ENCODE measurements around the gene NFIB.

NFIB gene

DNA sequence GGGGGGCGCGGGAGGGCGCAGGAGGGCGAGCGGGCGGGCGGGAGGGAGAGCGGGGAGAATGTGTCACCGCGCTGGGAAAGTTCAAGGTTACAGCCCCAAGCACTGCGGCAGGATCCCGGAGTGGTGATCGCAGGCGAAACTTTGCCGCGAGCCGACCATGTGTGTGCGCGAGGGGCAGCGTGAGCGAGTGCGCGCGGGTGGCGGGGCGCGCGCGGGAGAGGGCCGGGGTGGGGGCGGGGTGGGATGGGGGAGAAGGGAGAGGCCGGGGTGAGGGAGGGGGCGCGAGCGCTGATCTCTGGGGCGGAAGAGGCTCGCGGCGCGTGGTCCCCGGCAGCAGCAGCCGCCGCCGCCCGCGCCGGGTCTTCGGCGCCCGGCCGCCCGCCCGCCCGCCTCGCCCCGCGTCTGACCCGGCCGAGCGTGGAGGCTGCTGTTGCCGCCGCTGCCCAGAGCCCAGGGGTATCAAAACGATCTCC lies at the start of gene NFIB:
TSS of gene NFIB (minus strand) at position 191 of the 473 bp plus-strand sequence. CDS start 630 bp downstream, outside the sequence.
- DNase-seq, result peak; percentile 24

DNA sequence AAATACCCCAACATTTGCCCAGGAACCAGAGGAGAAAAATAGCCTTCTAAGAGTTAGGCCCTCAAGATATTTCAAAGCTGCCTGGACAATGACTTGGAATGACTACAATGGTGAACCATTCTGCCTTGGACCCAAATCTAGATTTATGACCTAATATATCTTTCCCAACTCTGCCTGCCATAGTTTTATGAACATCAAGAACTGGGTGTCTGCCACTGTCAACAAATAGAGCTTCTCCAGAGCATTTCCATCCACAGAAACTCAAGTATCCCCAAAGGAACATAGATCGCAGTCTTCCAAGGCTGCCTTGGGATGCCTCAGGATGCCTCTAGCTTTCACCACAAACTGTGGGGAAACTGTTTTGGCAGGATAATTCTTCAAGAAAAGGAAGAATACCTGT lies 48.2 kb upstream of the NFIB start:
- DNase-seq, result no peak

DNA sequence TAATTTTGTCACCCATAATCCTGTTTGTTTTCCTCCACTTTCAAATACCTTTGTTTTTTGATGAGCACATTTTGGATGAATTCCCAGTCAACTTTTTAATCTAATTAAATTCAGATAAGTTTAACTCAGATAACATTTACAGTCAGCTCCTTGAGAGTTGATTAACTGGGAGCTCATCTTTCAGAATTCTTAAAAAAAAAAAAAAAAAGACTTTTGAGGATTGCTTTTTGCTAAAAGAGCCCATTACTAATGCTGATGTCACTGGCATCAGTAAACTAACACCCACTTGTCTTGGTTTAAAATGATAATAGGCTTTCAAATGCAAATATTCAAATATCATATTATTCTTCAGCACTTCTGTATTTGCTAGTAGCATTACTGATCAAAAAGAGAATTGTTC lies 47.1 kb upstream of the NFIB start:
- no peak for DNase-seq

DNA sequence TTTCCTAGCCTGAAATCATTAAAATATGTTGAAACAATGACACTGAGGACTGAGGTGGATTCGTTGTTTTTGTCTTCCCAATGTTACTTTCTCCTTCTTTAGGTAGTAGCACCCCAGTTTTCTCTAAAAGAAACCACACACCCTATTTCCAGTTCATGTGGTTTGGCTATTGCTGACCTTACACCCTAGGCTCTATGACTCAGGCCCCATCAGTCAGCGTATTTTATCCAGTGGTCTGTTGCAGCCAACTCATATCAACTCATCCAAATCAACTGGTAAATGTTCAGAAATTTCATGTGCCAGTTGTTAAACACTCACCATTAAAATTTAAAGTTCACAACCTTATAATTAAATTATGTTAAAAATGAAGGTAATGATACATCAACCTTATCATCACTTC lies 44.6 kb upstream of the NFIB start:
- no peak for DNase-seq

DNA sequence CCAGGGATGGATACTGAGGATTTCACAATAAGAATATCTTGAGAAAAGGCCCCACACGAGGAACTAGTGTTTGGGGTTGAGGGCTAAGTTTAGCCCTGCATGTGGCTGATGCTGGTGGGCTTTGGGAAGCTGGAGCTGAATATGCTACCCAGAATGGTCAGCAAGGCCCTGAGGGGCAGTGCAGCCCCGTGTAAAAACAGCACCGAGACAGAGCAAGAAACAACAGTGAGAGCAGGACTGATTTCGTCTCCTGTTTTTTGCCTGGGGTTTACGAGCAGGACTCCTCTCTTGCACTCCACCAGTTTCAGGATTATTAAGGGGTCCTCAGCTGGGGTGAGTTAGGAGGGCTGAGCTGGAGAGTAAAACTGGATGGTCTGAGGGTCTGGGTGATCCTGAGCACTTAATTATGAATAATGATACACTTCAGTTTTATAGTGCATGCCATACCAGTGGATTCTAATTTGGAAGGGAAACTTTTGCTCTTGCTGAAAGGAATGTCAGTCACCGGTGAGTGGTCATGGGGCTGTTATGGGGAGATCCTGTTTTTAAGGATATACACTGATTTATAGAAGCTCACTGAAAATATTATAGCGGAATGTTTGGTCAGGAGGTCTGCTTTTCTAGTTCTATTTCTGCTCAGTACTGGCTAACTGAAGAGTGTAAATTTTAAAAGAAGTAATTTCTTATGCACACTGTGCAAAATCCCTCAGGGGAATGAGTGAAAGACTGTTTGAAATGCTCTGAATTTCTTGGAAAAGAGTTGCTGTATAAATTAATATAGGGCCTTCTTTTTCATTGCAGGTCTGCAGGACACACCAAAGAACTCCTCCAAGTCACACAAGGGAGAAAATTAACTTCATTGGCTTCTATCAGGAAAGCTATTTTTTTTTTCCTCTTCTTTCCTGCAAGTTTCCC lies 42.7 kb upstream of the NFIB start:
- no peak for DNase-seq

DNA sequence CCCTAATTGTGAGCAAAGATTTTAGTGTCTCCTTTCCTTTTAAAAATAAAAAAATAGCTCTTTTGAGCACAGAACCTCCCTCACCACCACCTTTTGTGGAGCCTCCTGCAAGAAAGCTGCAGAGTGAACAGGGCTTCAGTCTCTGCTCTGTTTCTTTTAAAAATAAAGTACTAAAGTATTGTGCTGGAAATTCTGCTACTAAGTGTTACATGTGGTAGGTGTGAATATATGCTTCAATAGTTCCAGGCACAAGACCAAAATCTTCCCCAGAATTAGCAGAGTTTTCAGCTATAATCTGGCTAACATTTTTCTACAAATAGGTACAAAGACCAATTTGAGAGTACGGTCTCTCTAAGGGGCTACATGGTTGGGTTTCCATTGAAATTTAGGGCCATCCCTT lies 40.3 kb upstream of the NFIB start:
- no peak for DNase-seq

DNA sequence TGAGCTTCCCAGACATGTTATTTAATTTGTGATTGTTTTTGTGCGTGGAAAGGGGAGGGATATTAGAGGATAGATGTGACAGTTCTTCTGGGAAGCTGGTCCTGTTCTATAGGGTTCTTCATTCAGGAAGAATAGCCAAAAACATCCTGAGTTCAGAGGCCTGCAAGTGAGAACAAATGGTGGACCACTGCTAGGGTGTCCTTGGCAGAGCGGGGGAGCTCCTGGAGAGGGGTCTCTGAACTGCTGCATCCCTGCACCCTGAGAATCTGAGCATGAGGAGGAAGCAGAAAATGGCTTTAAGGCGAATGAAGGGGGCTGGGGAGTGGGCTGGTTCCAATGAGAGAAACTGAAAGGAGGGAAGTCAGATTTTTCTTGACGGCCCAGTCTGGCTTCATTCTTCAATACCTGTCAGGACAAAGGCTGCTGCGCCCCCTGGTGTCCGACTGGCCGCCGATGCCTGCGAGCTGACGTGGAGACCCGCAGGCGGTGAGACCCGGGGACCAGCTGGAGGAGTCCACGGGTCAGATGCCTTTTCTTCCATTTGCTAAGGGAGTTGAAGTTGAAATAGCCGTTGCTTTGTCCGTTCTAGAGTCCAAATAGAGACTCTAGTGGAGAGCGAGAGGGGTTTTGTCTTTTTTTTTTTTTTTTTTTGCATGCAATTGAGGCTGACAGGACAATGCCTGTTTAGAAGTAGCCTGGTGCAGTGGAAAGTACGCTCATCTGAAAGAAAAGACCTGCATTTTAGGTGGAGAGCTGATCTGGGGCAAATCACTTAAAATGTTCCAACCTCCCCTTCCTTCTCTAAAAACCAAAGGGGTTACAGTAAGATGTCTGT lies 39.5 kb upstream of the NFIB start:
- peak; percentile 88 for DNase-seq

GRCh38 chr9:14352503-14352902 lies 38.6 kb upstream of the NFIB start:
- no peak for DNase-seq

GRCh38 chr9:14351221-14351836 lies 37.4 kb upstream of the NFIB start:
- DNase-seq, result no peak

DNA sequence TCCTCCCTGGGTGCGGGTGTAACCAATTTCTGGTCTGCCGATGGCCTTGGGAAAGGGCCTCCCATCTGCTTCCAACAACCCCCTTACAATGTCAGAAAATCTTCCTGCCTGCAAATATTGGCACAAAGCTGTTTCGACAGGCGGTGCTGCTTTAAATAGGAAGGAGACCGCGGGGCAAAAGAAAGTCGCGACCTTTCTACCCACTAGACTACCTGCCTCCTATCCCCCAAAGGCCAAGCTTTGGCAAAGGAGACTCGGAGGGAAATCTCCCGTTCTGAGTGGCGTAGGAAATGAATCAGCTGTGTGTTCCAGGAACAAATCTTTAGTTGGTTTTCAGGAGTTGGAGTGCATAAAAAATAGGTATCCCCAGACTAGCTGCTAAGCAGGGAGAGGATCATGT lies 36.8 kb upstream of the NFIB start:
- no peak for DNase-seq

DNA sequence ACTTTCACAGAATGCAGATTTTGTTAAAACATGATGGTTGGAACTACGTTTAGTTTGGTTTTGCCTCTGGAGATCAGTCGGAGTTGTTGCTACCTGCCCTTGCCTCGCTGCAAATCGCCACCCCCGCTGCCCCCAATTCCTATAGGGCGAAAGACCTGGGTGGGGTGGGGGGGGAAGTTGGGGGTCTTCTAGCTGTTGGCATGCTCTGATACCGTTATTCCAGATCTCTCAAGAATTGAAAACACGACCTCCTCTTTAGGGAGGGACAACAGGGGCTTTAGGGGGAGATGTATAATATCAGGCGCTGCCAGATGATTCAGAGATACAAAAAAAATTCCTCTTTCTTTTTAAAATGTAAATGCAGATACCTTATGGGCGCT lies 36.4 kb upstream of the NFIB start:
- DNase-seq, result no peak

DNA sequence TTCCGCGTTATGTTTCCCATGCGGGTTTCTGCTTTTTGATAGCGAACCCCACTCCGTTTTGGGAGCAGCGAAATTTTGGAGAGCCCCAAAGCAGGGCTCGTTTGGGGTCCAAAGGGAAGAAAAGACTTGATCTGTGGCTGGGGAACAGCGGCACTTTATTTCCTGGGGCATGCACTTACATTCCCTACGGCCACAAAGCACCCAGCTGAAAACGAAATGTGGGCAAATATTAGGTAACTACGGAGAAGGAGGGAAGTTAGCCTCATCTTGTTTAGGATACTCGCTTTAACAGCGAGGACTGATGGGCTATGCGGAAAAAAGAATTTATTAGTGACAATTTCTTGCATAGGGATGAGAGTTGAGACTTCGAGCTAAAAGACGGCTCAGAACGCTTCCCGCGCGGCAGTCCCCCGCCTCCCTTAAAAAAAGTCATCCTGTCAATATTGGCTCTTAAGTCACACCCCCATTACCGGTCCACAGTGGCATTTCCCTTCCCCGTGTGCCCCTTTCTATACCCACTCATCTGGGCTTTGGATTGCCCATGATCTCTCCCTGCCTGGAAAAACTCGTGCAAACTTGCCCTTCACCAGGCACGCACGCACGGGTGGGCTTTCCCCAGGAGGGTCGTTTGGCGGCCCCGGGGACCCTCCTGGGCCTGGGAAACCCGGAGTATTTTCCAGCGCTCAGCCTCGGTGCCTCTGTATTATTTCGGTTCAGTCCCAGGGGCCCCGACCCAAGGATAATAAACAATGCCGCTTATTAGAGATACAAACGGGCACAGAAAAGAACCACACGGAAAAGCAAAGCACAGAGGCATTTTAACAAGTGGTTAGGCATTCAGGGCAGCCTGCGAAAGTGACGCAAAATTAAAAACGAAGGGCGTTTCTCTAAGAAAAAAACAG lies 35.8 kb upstream of the NFIB start:
- no peak for DNase-seq

DNA sequence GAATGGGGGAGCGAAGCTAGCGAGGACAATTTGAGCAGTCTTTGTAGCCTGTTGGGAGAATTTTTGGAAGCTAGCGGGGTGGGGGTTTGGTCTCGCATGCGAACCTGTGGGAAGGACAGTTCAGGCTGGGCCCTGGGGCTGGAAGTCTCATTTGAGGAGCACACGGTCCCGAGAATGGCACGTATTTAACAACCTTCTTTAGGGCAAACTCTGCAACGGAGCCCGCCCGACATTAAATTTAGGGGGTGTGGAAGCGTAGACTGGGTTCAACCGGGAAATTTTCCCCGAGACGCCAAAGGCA lies 35.2 kb upstream of the NFIB start:
- no peak for DNase-seq

DNA sequence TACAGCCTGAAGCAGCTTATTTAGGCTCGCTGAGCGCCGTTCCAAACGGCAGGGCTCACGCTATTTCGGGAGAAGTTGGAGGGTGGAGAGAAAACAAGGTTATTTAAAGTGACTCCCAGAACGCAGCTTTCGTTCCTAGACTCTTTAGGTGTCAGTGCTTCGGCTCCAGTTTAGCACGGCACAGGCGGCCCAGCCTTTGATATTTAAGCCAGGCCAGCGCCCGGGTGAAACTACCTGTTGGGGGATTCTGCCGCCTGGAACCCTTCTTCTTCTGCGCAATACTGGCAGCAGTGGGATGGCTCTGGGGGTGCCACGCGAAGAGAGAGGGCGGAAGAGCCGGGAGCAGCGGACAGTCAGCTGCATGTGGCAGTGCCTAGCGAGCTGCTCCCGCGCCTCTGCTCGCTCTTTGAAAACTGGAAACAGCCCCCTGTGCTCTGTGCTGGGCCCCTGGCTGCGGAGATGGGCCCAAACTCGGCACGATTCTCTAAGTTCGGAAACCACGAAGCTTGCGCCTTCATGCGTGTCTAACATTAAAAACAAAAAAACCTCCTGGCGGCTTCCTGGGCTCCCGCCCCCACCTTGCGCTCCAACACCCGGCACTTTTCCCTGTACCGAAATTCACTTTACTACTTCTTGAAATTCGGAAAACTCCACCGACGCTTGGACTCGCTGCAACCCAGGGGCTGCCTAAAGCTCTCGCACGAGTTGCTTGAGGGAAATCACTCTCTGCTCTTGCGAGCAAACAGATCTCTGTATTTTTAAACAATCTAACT lies 34.6 kb upstream of the NFIB start:
- DNase-seq, result no peak

GRCh38 chr9:14348123-14348372 lies 34.1 kb upstream of the NFIB start:
- DNase-seq, result no peak

DNA sequence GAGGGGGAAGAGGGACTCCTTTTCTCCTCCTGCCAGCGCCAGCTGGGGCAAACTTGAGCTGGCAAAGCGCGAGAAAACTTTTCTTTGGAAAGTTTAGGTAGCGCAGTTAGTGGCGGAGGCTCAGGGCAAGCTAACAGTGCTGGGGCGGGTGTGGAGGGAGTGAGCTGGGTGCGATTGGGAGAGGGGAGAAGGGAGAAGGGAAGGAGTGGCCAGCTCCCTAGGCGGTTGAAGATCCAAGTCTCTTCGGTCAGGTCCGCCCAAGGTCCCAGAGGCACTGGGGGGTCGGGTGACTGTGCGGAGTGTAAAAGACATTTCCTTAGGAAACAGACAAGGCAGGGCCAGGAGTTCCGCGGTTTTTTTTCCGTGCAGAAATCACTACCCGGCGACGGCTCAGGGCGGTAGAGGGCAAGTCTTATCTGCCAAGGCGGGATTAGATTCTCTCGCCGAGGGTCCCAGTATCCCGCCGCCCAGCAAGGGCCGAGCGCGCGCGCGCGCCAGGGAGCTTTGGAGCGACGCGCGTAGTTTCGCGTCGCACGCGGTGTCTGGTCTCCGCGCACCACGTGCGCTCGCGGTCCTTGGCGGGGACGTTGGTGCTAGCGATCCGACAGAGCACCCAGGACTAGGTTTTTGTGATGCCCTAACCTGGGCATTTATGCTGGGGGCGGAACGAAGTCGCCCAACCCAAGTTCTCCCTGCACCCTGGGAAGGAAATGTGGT lies 33.6 kb upstream of the NFIB start:
- DNase-seq, result no peak

- no peak for DNase-seq
Measured at GRCh38 chr9:14346811-14347405, 33.0 kb upstream of the NFIB start.

DNA sequence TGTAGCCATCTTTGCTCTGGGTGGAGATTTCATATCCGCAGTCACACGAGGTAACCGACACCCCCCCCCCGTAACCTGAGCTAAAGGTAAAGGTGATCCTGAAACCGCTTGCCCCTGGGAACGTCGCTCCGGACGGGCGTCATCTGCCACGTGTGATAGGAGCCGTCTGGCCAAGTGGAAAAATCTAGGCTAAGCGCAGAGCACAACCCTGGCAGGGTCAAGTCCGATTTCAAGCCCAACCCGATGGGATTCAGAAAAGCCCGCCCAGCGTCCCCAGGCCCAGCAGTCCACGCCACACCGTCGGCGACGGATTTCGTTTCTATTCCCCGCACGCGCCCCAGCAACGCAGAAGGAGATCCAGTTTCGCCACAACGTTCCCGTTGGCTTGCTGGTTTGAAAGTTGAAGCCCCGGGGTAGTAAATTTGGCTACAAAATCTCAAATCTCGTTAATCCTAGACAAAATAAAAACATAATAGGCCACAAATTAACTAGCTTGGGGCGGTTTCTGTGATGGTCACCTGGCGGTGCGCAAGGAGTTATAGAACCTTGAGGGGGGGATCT lies 32.4 kb upstream of the NFIB start:
- no peak for DNase-seq

DNA sequence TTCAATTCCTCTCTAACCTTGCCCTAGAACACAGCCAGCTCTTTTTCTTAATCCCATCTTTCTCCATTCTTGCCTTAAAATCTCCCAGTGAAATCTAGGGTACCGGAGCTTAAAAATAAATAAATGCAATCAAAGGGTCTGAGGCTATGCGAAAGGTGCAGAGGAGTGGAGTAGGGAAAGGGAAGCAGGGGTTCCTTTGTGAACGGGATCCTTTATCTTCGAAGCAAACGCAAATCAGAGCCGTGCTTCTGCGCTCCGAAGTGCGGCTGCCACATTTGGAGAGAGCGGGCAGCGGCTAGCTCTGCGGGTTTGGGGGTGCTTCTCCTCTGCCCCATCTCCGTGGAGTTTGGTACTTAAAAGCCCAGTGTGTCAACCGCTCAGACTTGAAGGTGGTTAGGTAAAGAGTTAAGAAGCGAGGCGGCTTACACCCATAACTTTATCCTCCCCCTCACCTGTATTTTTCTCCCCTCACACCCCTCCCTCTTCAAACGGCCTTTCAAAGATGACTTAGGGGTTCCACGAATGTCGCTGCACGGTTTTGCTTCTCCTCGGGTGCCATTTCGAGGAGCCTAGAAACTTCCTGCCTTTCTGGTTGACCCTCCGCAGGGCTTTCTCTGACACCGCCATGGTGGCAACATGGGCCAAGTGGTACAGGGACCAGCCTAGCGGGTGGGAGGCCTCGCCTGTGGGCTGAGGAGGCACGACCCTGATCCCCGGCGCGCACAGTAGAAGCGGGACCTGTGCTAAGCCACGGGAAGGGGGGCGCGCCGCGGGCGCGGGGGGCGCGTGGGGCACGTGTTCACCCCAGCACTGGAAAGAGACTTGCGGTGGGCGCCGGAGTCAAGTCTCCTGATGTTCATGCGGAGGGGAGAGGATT lies 31.7 kb upstream of the NFIB start:
- DNase-seq, result no peak

DNA sequence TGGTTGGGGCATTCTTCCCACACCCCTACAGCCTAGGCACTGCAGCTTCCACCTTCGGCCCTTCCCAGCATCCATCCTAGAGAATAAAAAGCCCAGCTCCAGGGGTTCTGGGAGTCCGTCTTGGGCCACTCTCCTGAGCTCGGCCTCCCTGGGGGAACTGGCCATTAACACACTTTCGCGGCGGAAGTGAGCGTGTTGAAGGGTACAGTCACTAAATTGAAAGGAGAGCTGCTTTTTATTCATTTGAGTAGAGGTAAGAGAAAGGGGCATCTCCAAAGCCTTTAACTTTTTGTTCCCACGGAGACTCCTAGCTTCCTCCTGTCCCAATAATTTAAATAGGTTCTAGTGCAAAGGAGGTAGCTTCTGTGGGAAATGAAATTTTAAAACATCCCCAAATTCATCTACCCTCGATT lies 31.0 kb upstream of the NFIB start:
- no peak for DNase-seq

Data from activated CD4-positive, alpha-beta T cell treated with anti-CD3 and anti-CD28 coated beads for 48 hours (primary cell).